SU-DHL-6 (cell line): ENCODE data around the gene PTPRE.

Source experiments
- H2AFZ ChIP-seq: fragments of 200-600 bp; sonication (generic); 2 replicates; pipeline ENCODE4 v1.6.1; 2014; ENCODE audit warnings: low read depth, mild to moderate bottlenecking, moderate library complexity, mixed read lengths, antibody characterized with exemption, low read length; ENCODE audit not compliant: severe bottlenecking
- H3F3A ChIP-seq: fragments of 200-600 bp; shearing (Covaris generic); 2 replicates; pipeline ENCODE4 v1.6.0; 2016; ENCODE audit warnings: antibody characterized with exemption, mild to moderate bottlenecking; ENCODE audit not compliant: insufficient read depth
- H3K27ac ChIP-seq: fragments of 200-600 bp; sonication (generic); 2 replicates; pipeline ENCODE4 v1.5.1; 2016; ENCODE audit warnings: low read depth, mild to moderate bottlenecking, low read length, moderate library complexity, mixed read lengths
- H3K27me3 ChIP-seq: fragments of 200-600 bp; sonication (generic), shearing (Covaris generic); 2 replicates; pipeline ENCODE4 v1.6.0; 2014; ENCODE audit warnings: mild to moderate bottlenecking, low read length
- H3K36me3 ChIP-seq: fragments of 200-600 bp; sonication (generic); 2 replicates; pipeline ENCODE4 v1.6.1; 2014; ENCODE audit warnings: mild to moderate bottlenecking, low read length, mixed read lengths
- H3K4me2 ChIP-seq: fragments of 300-600, 200-600 bp; shearing (Covaris generic), sonication (generic); 2 replicates; pipeline ENCODE4 v1.6.0; 2014; ENCODE audit warnings: low read length, low read depth, mild to moderate bottlenecking; ENCODE audit not compliant: poor library complexity, severe bottlenecking
- H3K4me3 ChIP-seq: fragments of 200-600 bp; sonication (generic); 2 replicates; pipeline ENCODE4 v1.5.1; 2014; ENCODE audit warnings: antibody characterized with exemption, low read length, mild to moderate bottlenecking, mixed read lengths; ENCODE audit not compliant: insufficient read depth, poor library complexity, severe bottlenecking
- H3K79me2 ChIP-seq: fragments of 200-600 bp; sonication (generic); 2 replicates; pipeline ENCODE4 v1.6.1; 2014; ENCODE audit warnings: mild to moderate bottlenecking, low read length, moderate library complexity; ENCODE audit not compliant: insufficient read depth
- H3K9ac ChIP-seq: fragments of 200-600 bp; sonication (generic); 2 replicates; pipeline ENCODE4 v1.7.0; 2014; ENCODE audit warnings: mild to moderate bottlenecking, low read length
- H3K9me2 ChIP-seq: fragments of 200-600 bp; sonication (generic); replicated peaks from 2 replicates; pipeline ENCODE4 v1.6.1; 2014; ENCODE audit warnings: low read length; ENCODE audit not compliant: insufficient read depth
- H3K9me3 ChIP-seq: fragments of 200-600 bp; sonication (generic); 2 replicates; pipeline ENCODE4 v1.6.1; 2014; ENCODE audit warnings: low read length, mixed read lengths; ENCODE audit not compliant: insufficient read depth
- H4K20me1 ChIP-seq: fragments of 200-600 bp; sonication (generic); 2 replicates; pipeline ENCODE4 v1.6.1; 2014; ENCODE audit warnings: low read depth, mild to moderate bottlenecking, antibody characterized with exemption, low read length, moderate library complexity, mixed read lengths
- EZH2phosphoT487 ChIP-seq: fragments of 200-600 bp; sonication (generic), shearing (Covaris generic); conservative IDR thresholded peaks from 2 replicates; pipeline ENCODE4 v1.6.1; 2018; ENCODE audit warnings: mild to moderate bottlenecking, antibody characterized with exemption, low read length, moderate library complexity, mixed read lengths
- TF ChIP-seq, protein P1 (sequence below): fragments of 200-600 bp; sonication (generic); IDR thresholded peaks from one replicate; pipeline ENCODE4 v1.5.1; 2017; ENCODE audit warnings: antibody characterized with exemption, mild to moderate bottlenecking, low read length, moderate library complexity; ENCODE audit not compliant: insufficient read depth, poor library complexity, severe bottlenecking

Gene PTPRE

DNA sequence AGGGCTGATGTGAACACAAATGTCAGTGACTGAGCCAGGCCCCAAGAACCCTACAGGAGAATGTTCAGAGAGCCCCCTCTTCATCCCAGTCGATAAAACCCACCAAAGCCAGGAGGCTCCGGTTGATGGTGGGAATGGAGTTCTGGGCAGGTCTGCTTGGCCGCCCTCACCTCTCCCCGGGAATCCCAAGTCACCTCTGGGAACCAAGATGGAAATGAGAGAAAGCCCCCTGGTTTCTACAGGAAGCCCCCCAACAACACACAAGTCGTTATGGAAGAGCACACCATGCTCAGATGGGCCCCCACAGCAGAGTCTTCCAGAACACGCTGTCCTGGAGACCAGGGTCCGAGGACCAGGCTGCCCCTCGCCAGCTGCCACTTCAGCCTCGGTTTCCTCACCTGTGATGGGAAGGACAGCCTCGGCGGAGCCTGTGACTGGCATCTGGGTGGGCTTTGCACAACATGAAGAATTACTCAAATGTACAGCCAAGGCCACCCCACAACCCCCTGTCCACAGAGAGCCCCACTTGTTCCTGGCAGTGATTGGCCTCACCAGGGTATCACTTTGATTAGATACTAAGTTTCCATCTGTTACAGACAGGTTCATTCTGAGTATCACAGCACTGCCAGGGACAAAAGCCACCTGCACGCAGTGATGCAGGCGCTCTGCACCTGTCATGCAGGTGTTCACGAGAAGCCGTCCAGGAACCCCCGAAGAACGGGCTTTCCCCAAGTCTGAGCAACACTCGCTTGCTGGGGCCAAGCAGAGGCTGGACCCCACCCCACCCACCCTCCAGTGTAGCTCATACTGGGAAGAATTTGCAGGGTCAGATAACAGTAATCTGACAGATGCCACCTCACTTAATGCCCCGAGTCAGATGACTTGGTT lies 161.7 kb downstream of the PTPRE start:
- Histone ChIP-seq H3K4me2 (no peak overlapping the region), H3K27ac (no peak overlapping the region), H3K27me3 (no peaks in the 10 kb centered on the region)

DNA sequence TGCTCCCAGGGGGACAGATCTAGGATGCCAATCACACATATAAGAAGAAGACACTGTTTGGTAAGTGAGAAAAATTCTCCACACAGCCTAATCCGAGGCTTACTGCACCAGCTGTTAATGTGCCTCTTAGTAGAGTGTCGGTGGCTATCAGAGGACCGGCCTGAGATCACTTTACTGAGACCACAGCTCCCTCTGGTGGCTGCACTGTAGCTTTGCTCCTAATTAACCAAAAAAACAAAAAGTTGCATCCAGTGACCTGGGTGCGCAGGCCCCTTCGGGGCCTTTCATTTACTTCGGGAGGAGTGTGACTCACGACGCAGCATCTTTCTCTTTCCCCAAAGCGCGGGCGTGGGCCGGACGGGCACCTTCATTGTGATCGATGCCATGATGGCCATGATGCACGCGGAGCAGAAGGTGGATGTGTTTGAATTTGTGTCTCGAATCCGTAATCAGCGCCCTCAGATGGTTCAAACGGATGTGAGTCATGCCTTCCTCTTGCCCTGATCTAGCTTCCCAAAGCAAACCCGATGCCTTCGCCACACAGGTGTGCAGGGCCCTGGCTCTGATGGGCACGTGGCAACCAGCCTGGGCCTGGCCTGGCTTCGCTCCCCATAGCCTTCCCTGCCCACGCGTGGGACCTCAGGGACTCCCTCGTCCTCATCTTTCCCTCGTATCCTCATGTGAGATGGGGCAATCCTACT lies 162.6 kb downstream of the PTPRE start:
- Histone ChIP-seq H3K27ac (no peak overlapping the region), H3F3A (no peaks in the 10 kb centered on the region), H3K9me3 (no peaks in the 10 kb centered on the region), H3K79me2 (no peaks in the 10 kb centered on the region), H2AFZ (no peak overlapping the region), H3K9me2 (no peaks in the 10 kb centered on the region), H3K27me3 (no peaks in the 10 kb centered on the region), H4K20me1 (no peaks in the 10 kb centered on the region), H3K4me3 (no peak overlapping the region), H3K9ac (no peak overlapping the region), H3K4me2 (no peak overlapping the region), H3K36me3 (no peaks in the 10 kb centered on the region)
- no peak for TF ChIP-seq EZH2phosphoT487
- TF ChIP-seq, protein P1, sequence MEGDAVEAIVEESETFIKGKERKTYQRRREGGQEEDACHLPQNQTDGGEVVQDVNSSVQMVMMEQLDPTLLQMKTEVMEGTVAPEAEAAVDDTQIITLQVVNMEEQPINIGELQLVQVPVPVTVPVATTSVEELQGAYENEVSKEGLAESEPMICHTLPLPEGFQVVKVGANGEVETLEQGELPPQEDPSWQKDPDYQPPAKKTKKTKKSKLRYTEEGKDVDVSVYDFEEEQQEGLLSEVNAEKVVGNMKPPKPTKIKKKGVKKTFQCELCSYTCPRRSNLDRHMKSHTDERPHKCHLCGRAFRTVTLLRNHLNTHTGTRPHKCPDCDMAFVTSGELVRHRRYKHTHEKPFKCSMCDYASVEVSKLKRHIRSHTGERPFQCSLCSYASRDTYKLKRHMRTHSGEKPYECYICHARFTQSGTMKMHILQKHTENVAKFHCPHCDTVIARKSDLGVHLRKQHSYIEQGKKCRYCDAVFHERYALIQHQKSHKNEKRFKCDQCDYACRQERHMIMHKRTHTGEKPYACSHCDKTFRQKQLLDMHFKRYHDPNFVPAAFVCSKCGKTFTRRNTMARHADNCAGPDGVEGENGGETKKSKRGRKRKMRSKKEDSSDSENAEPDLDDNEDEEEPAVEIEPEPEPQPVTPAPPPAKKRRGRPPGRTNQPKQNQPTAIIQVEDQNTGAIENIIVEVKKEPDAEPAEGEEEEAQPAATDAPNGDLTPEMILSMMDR: peak; percentile 66

More for the DNA sequence above, 161.7 kb downstream of the PTPRE start:
- Histone ChIP-seq H4K20me1 (no peaks in the 10 kb centered on the region), H3K9me2 (no peaks in the 10 kb centered on the region), H2AFZ (no peak overlapping the region), H3K79me2 (no peaks in the 10 kb centered on the region), H3K4me3 (no peak overlapping the region), H3K9me3 (no peaks in the 10 kb centered on the region), H3F3A (peaks cover under 1% of the 10 kb centered on the region; the same call in 1 of the 2 replicates), H3K9ac (no peak overlapping the region), H3K36me3 (no peaks in the 10 kb centered on the region)
- TF ChIP-seq, protein P1: no peak
- no peak for TF ChIP-seq EZH2phosphoT487

DNA sequence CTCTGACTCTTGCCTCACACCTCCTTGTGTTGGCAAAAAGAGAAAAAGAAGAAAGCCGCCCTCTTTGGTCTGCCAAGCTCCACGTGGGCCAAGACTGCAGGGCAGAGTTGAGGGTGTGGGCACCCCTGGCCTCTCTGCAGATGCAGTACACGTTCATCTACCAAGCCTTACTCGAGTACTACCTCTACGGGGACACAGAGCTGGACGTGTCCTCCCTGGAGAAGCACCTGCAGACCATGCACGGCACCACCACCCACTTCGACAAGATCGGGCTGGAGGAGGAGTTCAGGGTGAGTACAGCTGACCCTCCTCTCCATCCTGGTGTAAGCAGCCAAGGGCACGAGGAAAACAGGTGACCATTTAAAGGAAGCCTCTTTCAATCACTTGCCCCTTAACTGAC lies 163.3 kb downstream of the PTPRE start:
- no peaks in the 10 kb centered on the region for H3F3A ChIP-seq
- H3K36me3 ChIP-seq: no peaks in the 10 kb centered on the region
- TF ChIP-seq EZH2phosphoT487: no peak
- TF ChIP-seq, protein P1: no peak
- H3K27ac ChIP-seq: no peak overlapping the region
- no peaks in the 10 kb centered on the region for H4K20me1 ChIP-seq
- no peak overlapping the region for H3K4me3 ChIP-seq
- H3K9ac ChIP-seq: no peak overlapping the region
- no peaks in the 10 kb centered on the region for H3K79me2 ChIP-seq
- H3K27me3 ChIP-seq: no peaks in the 10 kb centered on the region
- H3K9me3 ChIP-seq: no peaks in the 10 kb centered on the region
- no peak overlapping the region for H3K4me2 ChIP-seq
- no peak overlapping the region for H2AFZ ChIP-seq
- H3K9me2 ChIP-seq: no peaks in the 10 kb centered on the region
